Astrocyte (in vitro differentiated cells and primary cell): Measurements from ENCODE around the gene SNAP29.

Source experiments
- EZH2 ChIP-seq: IDR thresholded peaks from 2 replicates; pipeline ENCODE4 v1.6.1; 2012; ENCODE audit warnings: mild to moderate bottlenecking, low read length, inconsistent platforms; ENCODE audit not compliant: insufficient read depth
- TF ChIP-seq, protein P1 (sequence below): IDR thresholded peaks from 2 replicates; pipeline ENCODE4 v1.5.1; 2011; ENCODE audit warnings: low read depth, mild to moderate bottlenecking, inconsistent platforms, low read length, moderate library complexity; ENCODE audit not compliant: insufficient read depth

- TF ChIP-seq, protein P1, sequence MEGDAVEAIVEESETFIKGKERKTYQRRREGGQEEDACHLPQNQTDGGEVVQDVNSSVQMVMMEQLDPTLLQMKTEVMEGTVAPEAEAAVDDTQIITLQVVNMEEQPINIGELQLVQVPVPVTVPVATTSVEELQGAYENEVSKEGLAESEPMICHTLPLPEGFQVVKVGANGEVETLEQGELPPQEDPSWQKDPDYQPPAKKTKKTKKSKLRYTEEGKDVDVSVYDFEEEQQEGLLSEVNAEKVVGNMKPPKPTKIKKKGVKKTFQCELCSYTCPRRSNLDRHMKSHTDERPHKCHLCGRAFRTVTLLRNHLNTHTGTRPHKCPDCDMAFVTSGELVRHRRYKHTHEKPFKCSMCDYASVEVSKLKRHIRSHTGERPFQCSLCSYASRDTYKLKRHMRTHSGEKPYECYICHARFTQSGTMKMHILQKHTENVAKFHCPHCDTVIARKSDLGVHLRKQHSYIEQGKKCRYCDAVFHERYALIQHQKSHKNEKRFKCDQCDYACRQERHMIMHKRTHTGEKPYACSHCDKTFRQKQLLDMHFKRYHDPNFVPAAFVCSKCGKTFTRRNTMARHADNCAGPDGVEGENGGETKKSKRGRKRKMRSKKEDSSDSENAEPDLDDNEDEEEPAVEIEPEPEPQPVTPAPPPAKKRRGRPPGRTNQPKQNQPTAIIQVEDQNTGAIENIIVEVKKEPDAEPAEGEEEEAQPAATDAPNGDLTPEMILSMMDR = no peak
- no peak for TF ChIP-seq EZH2
These were observed 43.2 kb upstream of the SNAP29 start for GRCh38 chr22:20815477-20816050.
